Mesenchymal stem cell (in vitro differentiated cells and primary cell): ENCODE measurements around the gene UBASH3B.

Experiments
- DNase-seq: peaks from one replicate; pipeline ENCODE4 v3.0.0-alpha.2; 2013
- H2AFZ ChIP-seq: one replicate; pipeline ENCODE4 v1.6.1; 2013; ENCODE audit warnings: low read depth, mild to moderate bottlenecking, control low read depth, inconsistent platforms, low read length, moderate library complexity
- H2AK5ac ChIP-seq: 2 replicates; pipeline ENCODE4 v1.6.1; 2013; ENCODE audit warnings: low read length, moderate library complexity, mild to moderate bottlenecking, inconsistent platforms; ENCODE audit not compliant: severe bottlenecking
- H2BK120ac ChIP-seq: one replicate; pipeline ENCODE4 v1.6.1; 2013; ENCODE audit warnings: low read depth, mild to moderate bottlenecking, inconsistent platforms, low read length, moderate library complexity
- H2BK12ac ChIP-seq, 2 experiments: one replicate each; pipeline ENCODE4 v1.6.1; 2013; ENCODE audit warnings: inconsistent platforms in 2 of 2, low read length in 2 of 2, mild to moderate bottlenecking in 2 of 2, moderate library complexity in 2 of 2, control low read depth in 1 of 2
- H2BK15ac ChIP-seq: one replicate; pipeline ENCODE4 v1.6.1; 2013; ENCODE audit warnings: mild to moderate bottlenecking, low read depth, inconsistent platforms; ENCODE audit not compliant: poor library complexity, severe bottlenecking
- H2BK5ac ChIP-seq: 2 replicates; pipeline ENCODE4 v1.6.1; 2013; ENCODE audit warnings: low read depth, mild to moderate bottlenecking, low read length, control low read depth, inconsistent platforms; ENCODE audit not compliant: poor library complexity, severe bottlenecking
- H3K14ac ChIP-seq, 2 experiments: one replicate each; pipeline ENCODE4 v1.6.1; 2013; ENCODE audit warnings: inconsistent platforms in 2 of 2, low read length in 2 of 2, control low read depth in 1 of 2, mild to moderate bottlenecking in 1 of 2, moderate library complexity in 1 of 2
- H3K18ac ChIP-seq, 2 experiments: one replicate each; pipeline ENCODE4 v1.6.1; 2013; ENCODE audit warnings: inconsistent platforms in 2 of 2, low read length in 2 of 2, control low read depth in 1 of 2, low read depth in 1 of 2, mild to moderate bottlenecking in 1 of 2
- H3K23ac ChIP-seq, 2 experiments: one replicate each; pipeline ENCODE4 v1.6.1; 2013; ENCODE audit warnings: inconsistent platforms in 2 of 2, low read length in 2 of 2, mild to moderate bottlenecking in 2 of 2, moderate library complexity in 2 of 2, control low read depth in 1 of 2
- H3K27ac ChIP-seq: 2 replicates; pipeline ENCODE4 v1.5.1; 2013; ENCODE audit warnings: mild to moderate bottlenecking, moderate library complexity, low read length, control low read depth, inconsistent platforms; ENCODE audit not compliant: poor library complexity, severe bottlenecking
- H3K27me3 ChIP-seq, 2 experiments: 2 replicates each; pipeline versions ENCODE4 v1.6.1 to v1.7.0; 2013; ENCODE audit warnings: low read length in 2 of 2, mild to moderate bottlenecking in 2 of 2, moderate library complexity in 2 of 2, control low read depth in 1 of 2, inconsistent platforms in 1 of 2; ENCODE audit not compliant: control insufficient read depth in 1 of 2, insufficient read depth in 1 of 2
- H3K36me3 ChIP-seq, 2 experiments: 2 replicates each; pipeline versions ENCODE4 v1.6.1 to v1.7.0; 2013; ENCODE audit warnings: low read length in 2 of 2, control low read depth in 1 of 2, inconsistent platforms in 1 of 2, low read depth in 1 of 2, mild to moderate bottlenecking in 1 of 2; ENCODE audit not compliant: insufficient read depth in 2 of 2, control insufficient read depth in 1 of 2
- H3K4ac ChIP-seq, 2 experiments: one replicate each; pipeline ENCODE4 v1.6.1; 2013; ENCODE audit warnings: inconsistent platforms in 2 of 2, low read length in 2 of 2, mild to moderate bottlenecking in 2 of 2, moderate library complexity in 2 of 2, control low read depth in 1 of 2, low read depth in 1 of 2
- H3K4me1 ChIP-seq: 2 replicates; pipeline ENCODE4 v1.6.1; 2013; ENCODE audit warnings: low read depth, low read length, control low read depth; ENCODE audit not compliant: control insufficient read depth, insufficient read depth
- H3K4me2 ChIP-seq: 2 replicates; pipeline ENCODE4 v1.6.1; 2013; ENCODE audit warnings: low read length, mild to moderate bottlenecking, inconsistent platforms; ENCODE audit not compliant: poor library complexity, severe bottlenecking
- H3K4me3 ChIP-seq, 2 experiments: 2 replicates each; pipeline versions ENCODE4 v1.5.1 to v1.7.0; 2013; ENCODE audit warnings: low read length in 2 of 2, mild to moderate bottlenecking in 2 of 2, control low read depth in 1 of 2, low read depth in 1 of 2; ENCODE audit not compliant: insufficient read depth in 1 of 2
- H3K79me1 ChIP-seq: replicated peaks from 2 replicates; pipeline ENCODE4 v1.6.1; 2013; ENCODE audit warnings: mild to moderate bottlenecking, control low read depth, low read length, inconsistent platforms; ENCODE audit not compliant: poor library complexity, severe bottlenecking
- H3K9ac ChIP-seq: 2 replicates; pipeline ENCODE4 v1.7.0; 2013; ENCODE audit warnings: mild to moderate bottlenecking, low read length, moderate library complexity
- H3K9me3 ChIP-seq: 2 replicates; pipeline ENCODE4 v1.7.0; 2013; ENCODE audit warnings: mild to moderate bottlenecking, low read length; ENCODE audit not compliant: control insufficient read depth
- H4K8ac ChIP-seq: one replicate; pipeline ENCODE4 v1.6.1; 2013; ENCODE audit warnings: inconsistent platforms, mild to moderate bottlenecking, low read length, moderate library complexity
- H4K91ac ChIP-seq: one replicate; pipeline ENCODE4 v1.6.1; 2013; ENCODE audit warnings: mild to moderate bottlenecking, low read length, inconsistent platforms
- WGBS: methylation state at CpG from one replicate; pipeline ENCODE4 v1.1.7; 2013; ENCODE audit warnings: mixed read lengths; 5-methylcytosine and 5-hydroxymethylcytosine counted together

Gene UBASH3B

DNA sequence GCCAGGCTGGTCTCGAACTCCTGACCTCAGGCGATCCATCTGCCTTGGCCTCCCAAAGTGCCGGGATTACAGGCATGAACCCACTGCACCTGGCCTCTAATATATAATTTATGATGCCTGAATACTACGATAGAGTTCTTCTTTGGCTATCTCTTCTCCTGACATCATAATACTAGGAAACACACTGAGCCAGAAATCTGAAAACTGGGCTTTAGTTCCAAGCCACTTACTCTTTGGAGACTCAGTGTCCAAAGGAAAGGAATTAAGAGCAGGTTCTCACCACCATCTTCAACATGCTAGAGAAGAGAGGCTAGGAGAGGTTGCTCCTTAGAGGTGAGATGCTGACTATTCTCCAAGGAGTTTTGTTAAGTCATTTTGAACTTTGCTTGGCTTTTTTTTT lies 52.4 kb downstream of the UBASH3B start:
- Histone ChIP-seq H3K4me1 (peaks cover 18% of the 10 kb centered on the region), H3K36me3 (peaks cover 0 to 11% of the 10 kb centered on the region in 2 experiments), H2BK120ac (no peak overlapping the region), H3K4me3 (no peak overlapping the region), H3K27ac (peak overlapping the region; percentile 16), H2BK5ac (no peak overlapping the region), H3K4ac (no peak overlapping the region), H2BK15ac (no peak overlapping the region), H3K79me1 (peaks cover 9% of the 10 kb centered on the region), H4K91ac (no peak overlapping the region), H3K18ac (no peak overlapping the region), H3K14ac (no peak overlapping the region), H3K9me3 (no peaks in the 10 kb centered on the region), H3K9ac (no peak overlapping the region), H2AFZ (no peak overlapping the region), H4K8ac (no peak overlapping the region), H3K4me2 (no peak overlapping the region), H3K23ac (no peak overlapping the region), H2BK12ac (no peak overlapping the region), H3K27me3 (no peaks in the 10 kb centered on the region), H2AK5ac (peak overlapping the region; percentile 76)
- DNase-seq = no peak
- 75% methylated on average over 4 of the region's 4 CpGs for WGBS

DNA sequence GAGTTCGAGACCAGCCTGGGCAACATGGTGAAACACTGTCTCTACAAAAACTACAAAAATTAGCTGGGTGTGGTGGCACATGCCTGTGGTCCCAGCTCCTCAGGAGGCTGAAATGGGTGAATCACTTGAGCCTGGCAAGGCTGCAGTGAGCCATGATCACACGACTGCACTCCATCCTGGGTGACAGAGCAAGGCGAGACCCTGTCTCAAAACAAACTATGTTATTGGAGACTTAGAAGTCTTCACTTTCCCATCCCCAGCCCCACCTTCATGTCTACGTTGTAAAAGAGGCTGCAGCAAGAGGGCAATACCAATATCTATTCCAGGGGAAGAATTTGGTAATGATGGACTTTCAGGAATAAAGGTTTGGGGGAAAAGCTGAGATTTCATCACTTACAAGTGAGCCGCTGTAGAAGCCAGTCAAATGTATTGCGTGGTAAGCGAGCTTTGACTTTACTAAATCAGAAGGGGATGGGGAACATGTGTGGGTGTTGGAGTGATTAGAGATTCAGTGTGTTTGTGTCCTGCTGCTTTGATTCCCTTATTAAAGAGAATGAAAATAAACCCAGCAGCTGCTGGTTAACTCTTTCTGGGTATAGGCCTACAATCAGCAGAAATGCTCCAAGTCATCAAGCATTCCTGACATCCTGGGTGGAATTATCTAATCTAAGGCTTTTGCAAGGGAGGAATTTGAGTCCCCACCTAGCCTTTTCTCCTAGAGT lies 53.7 kb downstream of the UBASH3B start:
- no peak overlapping the region for H3K4me2 ChIP-seq
- H3K27ac ChIP-seq = peak overlapping the region; percentile 80
- no peaks in the 10 kb centered on the region for H3K27me3 ChIP-seq
- H2AFZ ChIP-seq = no peak overlapping the region
- H3K36me3 ChIP-seq = peaks cover 0 to 9% of the 10 kb centered on the region in 2 experiments
- H3K9me3 ChIP-seq = no peaks in the 10 kb centered on the region
- H2BK12ac ChIP-seq = no peak overlapping the region
- peak overlapping the region in 1 of 2 experiments; percentile 43 for H3K4ac ChIP-seq
- no peak overlapping the region for H3K23ac ChIP-seq
- no peak overlapping the region for H3K14ac ChIP-seq
- peak; percentile 62 for DNase-seq
- H3K79me1 ChIP-seq = peaks cover 14% of the 10 kb centered on the region
- whole genome bisulfite sequencing = 80% methylated on average over 6 of the region's 7 CpGs
- H4K8ac ChIP-seq = no peak overlapping the region
- no peak overlapping the region for H3K4me3 ChIP-seq
- peaks cover 18% of the 10 kb centered on the region for H3K4me1 ChIP-seq
- H3K18ac ChIP-seq = peak overlapping the region; percentile 18 to 75
- H4K91ac ChIP-seq = no peak overlapping the region
- H3K9ac ChIP-seq = peak overlapping the region; percentile 75
- H2BK5ac ChIP-seq = peak overlapping the region; percentile 75
- no peak overlapping the region for H2AK5ac ChIP-seq
- no peak overlapping the region for H2BK120ac ChIP-seq
- no peak overlapping the region for H2BK15ac ChIP-seq

DNA sequence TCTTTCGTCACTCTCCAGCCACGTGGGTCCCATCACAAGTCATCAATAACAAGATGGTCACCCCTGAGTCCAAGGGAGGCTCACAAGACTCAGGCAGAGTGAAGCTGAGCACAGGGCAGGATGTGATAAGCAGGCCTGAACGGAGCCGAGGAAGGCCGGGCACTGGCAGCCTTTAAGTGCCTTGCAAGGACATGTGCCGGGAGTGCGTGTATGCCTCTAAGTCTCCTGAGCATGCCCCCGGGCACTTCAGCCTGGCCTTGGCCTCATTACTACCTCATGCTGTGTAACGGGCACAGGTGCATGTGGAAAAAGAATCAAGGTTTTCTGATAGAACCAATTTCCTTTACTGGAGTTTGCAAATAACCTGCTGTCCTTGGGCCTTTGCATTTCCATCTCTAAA lies 55.8 kb downstream of the UBASH3B start:
- Histone ChIP-seq H2BK15ac (no peak overlapping the region), H2AK5ac (peak overlapping the region; percentile 46), H3K9me3 (no peaks in the 10 kb centered on the region), H2BK120ac (no peak overlapping the region), H3K9ac (no peak overlapping the region), H3K23ac (no peak overlapping the region), H3K79me1 (peaks cover 17% of the 10 kb centered on the region), H4K91ac (peak overlapping the region; percentile 1), H3K18ac (no peak overlapping the region), H2BK5ac (no peak overlapping the region), H3K4me2 (no peak overlapping the region), H3K4ac (no peak overlapping the region), H3K4me1 (peaks cover 20% of the 10 kb centered on the region), H3K27ac (peak overlapping the region; percentile 24), H2BK12ac (no peak overlapping the region), H2AFZ (no peak overlapping the region), H3K14ac (no peak overlapping the region), H4K8ac (no peak overlapping the region), H3K36me3 (peaks cover 0 to 4% of the 10 kb centered on the region in 2 experiments), H3K4me3 (no peak overlapping the region), H3K27me3 (no peaks in the 10 kb centered on the region)
- no peak for DNase-seq
- WGBS = 95% methylated on average over 9 of the region's 9 CpGs

DNA sequence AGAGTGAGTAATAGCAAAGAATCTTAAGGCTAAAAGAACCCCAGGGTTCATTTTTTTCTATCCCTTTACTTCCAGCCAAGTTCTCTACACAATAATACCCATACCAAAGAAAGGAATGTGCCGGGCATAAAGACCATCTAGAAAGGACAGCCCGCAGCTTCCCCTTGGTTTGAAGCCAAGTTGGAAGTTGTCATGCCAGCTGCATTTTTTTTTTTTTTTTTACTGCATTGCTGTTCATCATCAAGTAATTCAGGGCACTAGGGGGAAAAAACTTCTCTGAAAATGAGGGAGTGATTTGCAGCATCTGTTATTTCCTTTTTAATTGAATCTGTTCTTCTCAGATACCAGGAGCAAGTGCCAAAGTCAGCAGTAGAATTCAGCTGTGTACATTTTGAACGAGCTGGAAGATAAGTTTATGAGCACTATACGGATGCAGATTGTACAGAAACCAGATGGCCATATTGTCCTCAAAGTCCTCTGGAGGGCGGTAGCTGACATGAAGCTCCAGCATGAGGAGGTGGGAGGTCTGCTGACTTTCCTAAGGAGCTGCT lies 56.4 kb downstream of the UBASH3B start:
- no peak overlapping the region for H3K23ac ChIP-seq

More for the DNA sequence above, 56.4 kb downstream of the UBASH3B start:
- H3K36me3 ChIP-seq = peaks cover 0 to 4% of the 10 kb centered on the region in 2 experiments
- peaks cover 21% of the 10 kb centered on the region for H3K4me1 ChIP-seq
- no peak overlapping the region for H4K91ac ChIP-seq
- H2AK5ac ChIP-seq = peak overlapping the region; percentile 54
- no peak overlapping the region for H3K4me2 ChIP-seq
- peaks cover 19% of the 10 kb centered on the region for H3K79me1 ChIP-seq
- H3K4ac ChIP-seq = no peak overlapping the region
- no peaks in the 10 kb centered on the region for H3K27me3 ChIP-seq
- H3K18ac ChIP-seq = no peak overlapping the region
- no peak overlapping the region for H3K4me3 ChIP-seq
- no peak overlapping the region for H3K9ac ChIP-seq
- peak; percentile 56 for DNase-seq
- H3K27ac ChIP-seq = peak overlapping the region; percentile 24
- H4K8ac ChIP-seq = no peak overlapping the region
- no peak overlapping the region for H3K14ac ChIP-seq
- no peaks in the 10 kb centered on the region for H3K9me3 ChIP-seq
- H2BK120ac ChIP-seq = no peak overlapping the region
- no peak overlapping the region for H2BK12ac ChIP-seq
- H2BK15ac ChIP-seq = no peak overlapping the region
- no peak overlapping the region for H2BK5ac ChIP-seq
- 68% methylated on average over 5 of the region's 5 CpGs for WGBS
- no peak overlapping the region for H2AFZ ChIP-seq
